Breast epithelium (tissue), 3 donors: ENCODE measurements around the gene PLIN3.

ENCODE experiments used
- CTCF ChIP-seq, 3 donors: fragments of 450-650 bp; IDR thresholded peaks; one replicate each; pipeline ENCODE4 v1.5.1; 2016 to 2017; ENCODE audit warnings: antibody characterized with exemption in 3 of 3, mild to moderate bottlenecking in 3 of 3, moderate library complexity in 3 of 3
- POLR2A ChIP-seq: fragments of 450-650 bp; IDR thresholded peaks from one replicate; pipeline ENCODE4 v1.6.1; 2016; ENCODE audit warnings: antibody characterized with exemption, mild to moderate bottlenecking, moderate library complexity

GRCh38 chr19:4803736-4804695, 63.5 kb downstream of the PLIN3 start:
- peak in 2 of 3 donors; percentile 53 to 80 for TF ChIP-seq CTCF (IDR thresholded peaks at IDR 0.05)
- no peak for TF ChIP-seq POLR2A
